Cardiac muscle cell (in vitro differentiated cells and primary cell): ENCODE measurements around the gene TTC28. TPM values are rescaled to one million over a fixed set of nuclear protein-coding genes. Genes with fewer than 3 reads are reported as not detected.
"Not testable (repeated sequence)": the region's sequence is repeated elsewhere in the genome, so short reads cannot be mapped to it uniquely, and the experiment has no call there.

ENCODE experiments used
- DNase-seq, 2 donors: peaks; one replicate each; pipeline versions ENCODE4 v3.0.0 to v3.0.0-alpha.2; 2010 to 2017; ENCODE audit warnings: low read depth in 1 of 2, low spot score in 1 of 2
- H3K27ac ChIP-seq: fragments of 200-600 bp; sonication (generic); 2 replicates; pipeline ENCODE4 v1.5.1; 2016
- H3K27me3 ChIP-seq: fragments of 200-600 bp; sonication (generic); 2 replicates; pipeline ENCODE4 v1.6.0; 2016; ENCODE audit warnings: control low read depth
- H3K36me3 ChIP-seq: fragments of 200-600 bp; sonication (generic); 2 replicates; pipeline ENCODE4 v1.5.1; 2016; ENCODE audit warnings: control low read depth
- H3K4me1 ChIP-seq: fragments of 200-600 bp; sonication (generic); 2 replicates; pipeline ENCODE4 v1.8.1; 2017; ENCODE audit warnings: low read depth, mild to moderate bottlenecking, mixed run types
- H3K4me3 ChIP-seq: fragments of 200-600 bp; sonication (generic); 2 replicates; pipeline ENCODE4 v1.5.1; 2016; ENCODE audit warnings: mild to moderate bottlenecking
- H3K9me3 ChIP-seq: fragments of 200-600 bp; sonication (generic); 2 replicates; pipeline ENCODE4 v1.5.1; 2017; ENCODE audit warnings: low read depth, mild to moderate bottlenecking, control low read depth
- CTCF ChIP-seq: IDR thresholded peaks from 2 replicates; pipeline ENCODE4 v1.5.1; 2012; ENCODE audit warnings: low read depth, mild to moderate bottlenecking, low read length
- polyA plus RNA-seq: library from polyadenylated mRNA; unstranded; fragments of >200 nt; fragmentation: Nextera tagmentation; extraction: Ambion mirVana; gene quantifications from 2 replicates; pipeline ENCODE4 v1.2.1, GENCODE V29; 2016
- total RNA-seq: library from RNA; depleted of rRNA; stranded (reverse); fragments of >200 nt; gene quantifications from 2 replicates; pipeline ENCODE4 v1.2.3, GENCODE V29; 2016

The TTC28 gene
- total and polyA plus RNA-seq, 2 experiments from 2014 or later = 27.3 to 109 TPM

GRCh38 chr22:28674121-28674563 is 5.5 kb downstream of the TTC28 start:
- Histone ChIP-seq H3K27me3 (no peaks in the 10 kb centered on the region), H3K36me3 (no peaks in the 10 kb centered on the region), H3K27ac (no peak overlapping the region), H3K4me3 (no peak overlapping the region), H3K4me1 (no peaks in the 10 kb centered on the region), H3K9me3 (no peaks in the 10 kb centered on the region)
- DNase-seq = peak in 1 of 2 donors; percentile 74
- TF ChIP-seq CTCF = no peak

- Histone ChIP-seq H3K36me3 (no peaks in the 10 kb centered on the region), H3K27me3 (no peaks in the 10 kb centered on the region), H3K9me3 (no peaks in the 10 kb centered on the region), H3K4me1 (no peaks in the 10 kb centered on the region), H3K4me3 (no peak overlapping the region), H3K27ac (no peak overlapping the region)
- no peak for TF ChIP-seq CTCF
- DNase-seq = no peak
Measured at GRCh38 chr22:28670756-28671155, 8.9 kb downstream of the TTC28 start.

GRCh38 chr22:28670161-28670560 is 9.5 kb downstream of the TTC28 start:
- Histone ChIP-seq H3K9me3 (no peaks in the 10 kb centered on the region), H3K27me3 (no peaks in the 10 kb centered on the region), H3K4me1 (no peaks in the 10 kb centered on the region), H3K4me3 (no peak overlapping the region), H3K36me3 (no peaks in the 10 kb centered on the region), H3K27ac (no peak overlapping the region)
- DNase-seq = no peak
- no peak for TF ChIP-seq CTCF

- no peak for TF ChIP-seq CTCF
- H3K27ac ChIP-seq = no peak overlapping the region
- no peak for DNase-seq
- H3K9me3 ChIP-seq = no peaks in the 10 kb centered on the region
- no peaks in the 10 kb centered on the region for H3K4me1 ChIP-seq
- no peaks in the 10 kb centered on the region for H3K36me3 ChIP-seq
- H3K4me3 ChIP-seq = no peak overlapping the region
- no peaks in the 10 kb centered on the region for H3K27me3 ChIP-seq
Measured at GRCh38 chr22:28669387-28669786, 10.3 kb downstream of the TTC28 start.

- not testable (repeated sequence) for DNase-seq, H3K27me3 ChIP-seq, H3K36me3 ChIP-seq, H3K27ac ChIP-seq, H3K4me1 ChIP-seq, H3K9me3 ChIP-seq, H3K4me3 ChIP-seq
Measured at GRCh38 chr22:28663569-28663942, 16.1 kb downstream of the TTC28 start.

- peaks cover 8% of the 10 kb centered on the region for H3K4me1 ChIP-seq
- H3K4me3 ChIP-seq = no peak overlapping the region
- TF ChIP-seq CTCF = no peak
- no peaks in the 10 kb centered on the region for H3K36me3 ChIP-seq
- H3K27me3 ChIP-seq = no peaks in the 10 kb centered on the region
- DNase-seq = no peak
- no peaks in the 10 kb centered on the region for H3K9me3 ChIP-seq
- H3K27ac ChIP-seq = no peak overlapping the region
Measured at GRCh38 chr22:28658448-28658847, 21.2 kb downstream of the TTC28 start.
